Progenitor cell of endocrine pancreas (in vitro differentiated cells): ENCODE results near the gene PNRC2. TPM values are rescaled to one million over a fixed set of nuclear protein-coding genes. Genes with fewer than 3 reads are reported as not detected.

ENCODE experiments used
- DNase-seq: peaks from one replicate; pipeline ENCODE4 v3.0.0; 2021; ENCODE audit warnings: low spot score; ENCODE audit not compliant: unreplicated experiment
- H3K27ac Mint-ChIP-seq: 2 replicates; pipeline ENCODE4 v1.8.0; 2021; ENCODE audit warnings: mild to moderate bottlenecking, moderate library complexity, mixed read lengths
- H3K27me3 Mint-ChIP-seq: 2 replicates; pipeline ENCODE4 v1.8.0; 2021; ENCODE audit warnings: mixed read lengths
- H3K36me3 Mint-ChIP-seq: 2 replicates; pipeline ENCODE4 v1.8.0; 2022; ENCODE audit warnings: mixed read lengths; ENCODE audit not compliant: insufficient read depth
- H3K4me1 Mint-ChIP-seq: 2 replicates; pipeline ENCODE4 v1.8.0; 2021; ENCODE audit warnings: low read depth, mixed read lengths
- H3K4me3 Mint-ChIP-seq: 2 replicates; pipeline ENCODE4 v1.8.0; 2021; ENCODE audit warnings: low read depth, mild to moderate bottlenecking, moderate library complexity, mixed read lengths
- H3K9me3 Mint-ChIP-seq: 2 replicates; pipeline ENCODE4 v1.8.0; 2021; ENCODE audit warnings: low read depth, mixed read lengths
- CTCF ChIP-seq: fragments of 200-600 bp; sonication (generic); IDR thresholded peaks from one replicate; pipeline ENCODE4 v1.5.0; 2021; ENCODE audit warnings: antibody characterized with exemption, mild to moderate bottlenecking; ENCODE audit not compliant: unreplicated experiment
- long read RNA-seq: library from polyadenylated mRNA; unstranded; transcript quantifications from one replicate; pipeline ENCODE4 v2.0.0, GENCODE V29; 2020
- total RNA-seq: library from RNA; stranded (reverse); gene quantifications from 2 replicates; pipeline ENCODE4 v1.2.1, GENCODE V29; 2021

PNRC2 gene, protein sequence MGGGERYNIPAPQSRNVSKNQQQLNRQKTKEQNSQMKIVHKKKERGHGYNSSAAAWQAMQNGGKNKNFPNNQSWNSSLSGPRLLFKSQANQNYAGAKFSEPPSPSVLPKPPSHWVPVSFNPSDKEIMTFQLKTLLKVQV
- 148 and 158 TPM in 2 replicates for total RNA-seq
- long read RNA-seq, transcript PNRC2-202 (3 exons, 814 nt): minor isoform, 31 of 820 reads
- long read RNA-seq, transcript PNRC2-204 (2 exons, 171 nt): minor isoform, 12 of 820 reads
- long read RNA-seq, transcript PNRC2-201 (3 exons, 2,416 nt): major isoform, 726 of 820 reads
- long read RNA-seq, partial matches to known transcripts: 0 of 820 reads
- long read RNA-seq, other reads (novel, unspliced or antisense): 49 of 820 reads

DNA sequence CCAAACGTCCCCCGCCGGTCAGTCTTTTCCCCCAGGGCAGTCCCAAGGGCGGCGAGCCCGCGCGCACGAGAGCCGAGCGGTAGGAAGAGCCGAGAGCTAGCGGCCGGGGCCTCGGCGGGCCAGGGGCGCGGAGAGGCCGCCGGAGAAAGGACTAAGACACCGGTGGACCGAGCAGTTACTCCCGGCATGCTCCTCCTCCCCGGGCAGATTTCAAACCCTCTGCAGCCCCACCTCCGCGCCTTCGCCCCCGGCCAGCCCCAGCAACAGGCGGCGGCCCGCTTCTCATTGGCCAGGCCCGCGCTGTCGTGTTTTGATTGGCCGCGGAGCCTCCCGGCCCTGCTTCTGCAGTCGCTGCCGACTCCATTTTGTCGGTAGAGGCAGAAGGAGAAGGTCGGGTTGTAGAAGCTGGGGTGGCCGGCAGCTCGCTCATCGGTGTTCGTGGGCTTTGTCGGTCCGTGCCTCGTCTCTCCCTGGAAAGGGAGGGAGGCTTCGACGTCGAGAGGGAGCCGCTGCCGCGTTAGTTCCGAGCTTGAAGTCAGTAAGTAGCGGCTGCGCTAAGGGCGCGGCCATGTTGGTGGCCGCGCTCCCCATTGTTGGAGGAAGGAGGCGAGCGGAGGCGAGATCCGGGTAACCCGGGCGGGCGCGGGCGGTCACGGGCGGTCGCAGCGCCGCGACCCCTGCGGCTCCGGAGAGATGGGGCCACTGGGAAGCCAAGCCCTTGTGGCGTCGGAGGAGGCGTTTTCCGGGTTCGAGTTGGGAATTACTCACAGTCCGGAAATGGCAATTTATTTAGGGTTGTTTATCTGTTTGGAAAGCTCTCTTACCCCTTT, at the start of gene PNRC2:
Gene PNRC2 (plus strand): TSS at position 368 of the 830 bp plus-strand sequence. CDS start 1,630 bp downstream, outside the sequence.
- H3K9me3 Mint-ChIP-seq: no peaks in the 10 kb centered on the region
- no peak for TF ChIP-seq CTCF
- peaks cover 39% of the 10 kb centered on the region for H3K4me1 Mint-ChIP-seq
- DNase-seq: peak; percentile 94
- H3K36me3 Mint-ChIP-seq: peaks cover 14% of the 10 kb centered on the region
- H3K27me3 Mint-ChIP-seq: no peaks in the 10 kb centered on the region
- peak within 1 kb of the TSS; percentile 100 for H3K4me3 Mint-ChIP-seq
- H3K27ac Mint-ChIP-seq: peak within 1 kb of the TSS; percentile 100

DNA sequence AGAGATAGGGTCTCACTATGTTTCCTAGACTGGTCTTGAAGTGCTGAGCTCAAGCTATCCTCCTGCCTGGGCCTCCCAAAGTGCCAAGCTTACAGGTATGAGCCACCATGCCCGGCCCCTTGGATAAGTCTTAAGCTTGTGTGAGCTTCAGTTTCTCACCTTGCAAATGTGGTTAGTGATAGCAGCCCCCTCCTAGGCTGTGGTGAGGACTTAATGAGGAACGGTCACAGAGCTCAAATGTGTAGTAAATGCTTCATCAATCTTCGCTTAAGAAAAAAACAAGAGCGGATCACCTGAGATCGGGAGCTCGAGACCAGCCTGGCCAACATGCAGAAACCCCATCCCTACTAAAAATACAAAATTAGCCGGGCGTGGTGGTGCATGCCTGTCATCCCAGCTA, 49.5 kb upstream of the PNRC2 start:
- TF ChIP-seq CTCF: no peak
- H3K36me3 Mint-ChIP-seq: no peaks in the 10 kb centered on the region

DNA sequence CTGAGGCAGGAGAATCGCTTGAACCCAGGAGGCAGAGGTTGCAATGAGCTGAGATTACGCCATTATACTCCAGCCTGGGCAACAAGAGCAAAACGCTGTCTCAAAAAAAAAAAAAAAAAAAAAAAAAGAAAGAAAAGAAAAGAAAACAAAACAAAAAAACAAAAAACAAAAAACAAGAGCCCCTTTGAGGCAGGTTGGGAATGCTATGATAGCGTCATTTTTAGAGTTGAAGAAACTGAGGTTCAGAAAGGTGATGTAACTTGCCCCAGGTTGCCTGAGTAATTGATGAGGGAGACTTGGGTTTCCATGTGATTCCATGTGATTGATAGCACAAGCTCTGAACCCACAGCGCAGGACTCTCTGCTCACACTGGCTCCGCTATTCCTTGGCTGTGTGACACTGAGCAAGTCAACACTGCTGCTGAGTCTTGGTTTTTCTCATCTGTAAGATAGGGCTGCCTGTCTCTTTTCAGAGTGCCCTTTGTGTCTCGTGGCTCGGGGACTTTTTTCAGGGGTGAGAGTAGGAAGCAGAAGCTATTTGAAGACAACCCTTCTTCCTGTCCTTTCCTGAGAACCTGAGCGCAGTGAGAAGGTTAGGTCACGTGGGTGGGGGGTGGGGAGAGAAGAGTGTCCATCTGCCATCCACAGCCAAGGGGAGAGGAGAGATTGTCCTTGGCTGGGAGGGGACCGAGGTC, 48.9 kb upstream of the PNRC2 start:
- Mint-ChIP-seq H3K27ac (no peak overlapping the region), H3K4me1 (no peaks in the 10 kb centered on the region), H3K9me3 (no peaks in the 10 kb centered on the region), H3K27me3 (peaks cover 9% of the 10 kb centered on the region), H3K36me3 (no peaks in the 10 kb centered on the region), H3K4me3 (no peak overlapping the region)
- DNase-seq: no peak
- TF ChIP-seq CTCF: no peak

More for the DNA sequence above, 49.5 kb upstream of the PNRC2 start:
- H3K27ac Mint-ChIP-seq: no peak overlapping the region
- H3K9me3 Mint-ChIP-seq: no peaks in the 10 kb centered on the region
- DNase-seq: no peak
- peaks cover 15% of the 10 kb centered on the region for H3K27me3 Mint-ChIP-seq
- no peaks in the 10 kb centered on the region for H3K4me1 Mint-ChIP-seq
- H3K4me3 Mint-ChIP-seq: no peak overlapping the region

- H3K9me3 Mint-ChIP-seq: no peaks in the 10 kb centered on the region
- no peak for DNase-seq
- no peak overlapping the region for H3K4me3 Mint-ChIP-seq
- H3K4me1 Mint-ChIP-seq: no peaks in the 10 kb centered on the region
- TF ChIP-seq CTCF: no peak
- no peak overlapping the region for H3K27ac Mint-ChIP-seq
- H3K27me3 Mint-ChIP-seq: peaks cover 4% of the 10 kb centered on the region
- no peaks in the 10 kb centered on the region for H3K36me3 Mint-ChIP-seq
These were observed 47.7 kb upstream of the PNRC2 start for GRCh38 chr1:23911921-23912320.

DNA sequence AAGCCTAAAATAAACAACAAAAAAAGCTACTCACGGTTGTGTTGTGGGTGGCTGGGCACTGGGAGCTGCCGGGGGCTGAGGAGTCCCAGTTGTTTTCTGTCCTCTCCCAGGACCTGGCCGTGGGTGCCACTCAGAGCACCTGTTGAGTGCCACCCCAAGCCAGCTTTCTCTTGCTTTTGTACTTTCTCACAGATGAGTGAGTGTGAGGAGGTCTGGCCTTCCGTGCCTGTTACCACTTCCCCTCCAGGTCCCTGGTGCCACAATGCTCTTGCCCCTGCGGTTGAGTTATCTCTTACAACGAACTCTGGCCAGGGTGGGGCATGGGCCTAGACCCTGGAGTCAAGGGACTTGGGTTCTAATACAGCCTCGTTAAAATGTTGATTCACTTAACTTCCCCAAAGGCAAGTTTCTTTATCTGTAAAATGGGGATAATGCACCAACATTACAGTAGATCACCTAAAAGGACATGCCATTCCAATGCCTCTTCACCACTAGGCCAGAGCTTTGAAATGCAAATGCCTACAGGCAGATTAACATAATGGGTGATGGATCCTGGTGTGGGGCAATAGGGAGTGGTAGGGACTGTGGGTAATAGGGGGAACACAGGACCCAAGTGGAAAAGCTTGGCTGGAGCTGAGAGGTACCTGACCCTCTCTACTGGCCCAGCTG, 46.3 kb upstream of the PNRC2 start, which contains the start of gene CNR2:
Gene CNR2 (minus strand): TSS at position 151 of the 669 bp plus-strand sequence. CDS start 37,745 bp downstream, outside the sequence.
- no peak within 1 kb of the TSS for H3K27ac Mint-ChIP-seq
- no peak for TF ChIP-seq CTCF
- H3K4me3 Mint-ChIP-seq: no peak within 1 kb of the TSS
- H3K9me3 Mint-ChIP-seq: no peaks in the 10 kb centered on the region
- DNase-seq: no peak
- H3K36me3 Mint-ChIP-seq: no peaks in the 10 kb centered on the region
- no peaks in the 10 kb centered on the region for H3K4me1 Mint-ChIP-seq
- peaks cover 4% of the 10 kb centered on the region for H3K27me3 Mint-ChIP-seq
